Measurements from ENCODE around the gene IQSEC1. TPM values are rescaled to one million over a fixed set of nuclear protein-coding genes. Genes with fewer than 3 reads are reported as not detected.

The IQSEC1 gene
- total RNA-seq, 1 donor from 2014 or later, result 55.2 TPM

GRCh38 chr3:12908136-12908730 is 165.0 kb downstream of the IQSEC1 start:
- DNase-seq (ENCODE audit: low spot score), result no peak

GRCh38 chr3:12907729-12908128 is 165.5 kb downstream of the IQSEC1 start:
- DNase-seq (ENCODE audit: low spot score), result no peak

GRCh38 chr3:12907296-12907695 is 165.9 kb downstream of the IQSEC1 start:
- no peak for DNase-seq (ENCODE audit: low spot score)

GRCh38 chr3:12906916-12907290 is 166.3 kb downstream of the IQSEC1 start:
- no peak for DNase-seq (ENCODE audit: low spot score)

GRCh38 chr3:12906141-12906915 is 166.9 kb downstream of the IQSEC1 start:
- DNase-seq (ENCODE audit: low spot score), result no peak

- DNase-seq (ENCODE audit: low spot score), result no peak
These were observed 167.7 kb downstream of the IQSEC1 start for GRCh38 chr3:12905316-12906071.

- no peak for DNase-seq (ENCODE audit: low spot score)
These were observed 168.3 kb downstream of the IQSEC1 start for GRCh38 chr3:12904951-12905315.

GRCh38 chr3:12903881-12904280 is 169.3 kb downstream of the IQSEC1 start:
- no peak for DNase-seq (ENCODE audit: low spot score)

- no peak for DNase-seq (ENCODE audit: low spot score)
These were observed 170.0 kb downstream of the IQSEC1 start for GRCh38 chr3:12903000-12903800.

GRCh38 chr3:12902181-12902999 is 170.8 kb downstream of the IQSEC1 start:
- no peak for DNase-seq (ENCODE audit: low spot score)

GRCh38 chr3:12901623-12902045 is 171.6 kb downstream of the IQSEC1 start:
- DNase-seq (ENCODE audit: low spot score), result no peak

- DNase-seq (ENCODE audit: low spot score), result no peak
These were observed 172.3 kb downstream of the IQSEC1 start for GRCh38 chr3:12900885-12901411.

- no peak for DNase-seq (ENCODE audit: low spot score)
These were observed 174.1 kb downstream of the IQSEC1 start for GRCh38 chr3:12898965-12899755.

- no peak for DNase-seq (ENCODE audit: low spot score)
These were observed 174.8 kb downstream of the IQSEC1 start for GRCh38 chr3:12898290-12898964.

GRCh38 chr3:12897381-12898289 is 175.6 kb downstream of the IQSEC1 start:
- no peak for DNase-seq (ENCODE audit: low spot score)

- DNase-seq (ENCODE audit: low spot score), result no peak
These were observed 176.9 kb downstream of the IQSEC1 start for GRCh38 chr3:12896063-12896985.

- DNase-seq (ENCODE audit: low spot score), result no peak
These were observed 177.7 kb downstream of the IQSEC1 start for GRCh38 chr3:12895391-12896062.
